ENCODE data around the gene TBC1D1.

The TBC1D1 gene

DNA sequence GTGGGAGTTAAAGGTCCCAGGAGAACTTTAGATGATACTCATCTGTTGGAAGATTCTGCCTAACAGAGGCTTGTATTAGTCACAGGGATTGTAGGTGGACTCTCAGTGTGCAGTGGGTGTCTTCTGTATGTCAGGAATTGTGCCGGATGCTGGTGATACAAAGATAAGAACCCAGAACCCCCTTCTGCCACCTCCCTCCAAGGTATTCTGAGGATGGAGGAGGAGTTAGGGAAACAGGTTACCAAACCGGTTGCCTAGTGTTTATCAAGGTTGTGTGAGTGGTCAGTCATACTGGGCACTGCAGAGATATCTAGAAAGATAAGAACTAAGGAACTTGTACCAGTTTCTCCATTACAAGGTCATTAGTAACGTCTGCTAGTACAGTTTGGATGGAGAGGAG lies 130.9 kb downstream of the TBC1D1 start:
- Histone ChIP-seq H3K4me2 (ENCODE audit: low read length) (no peak overlapping the region), H3K4me1 (ENCODE audit: control insufficient read depth, low read length) (no peaks in the 10 kb centered on the region), H4K20me1 (ENCODE audit: control insufficient read depth, insufficient read depth, low read depth, low read length) (no peaks in the 10 kb centered on the region), H3K79me2 (ENCODE audit: control insufficient read depth, low read length) (peaks cover 34% of the 10 kb centered on the region), H3F3A (ENCODE audit: control insufficient read depth, insufficient read depth) (no peaks in the 10 kb centered on the region), H3K27me3 (ENCODE audit: control insufficient read depth, low read length) (no peaks in the 10 kb centered on the region), H3K36me3 (ENCODE audit: control insufficient read depth, low read length) (peaks cover 93% of the 10 kb centered on the region), H3K27ac (ENCODE audit: low read depth, low read length) (no peak overlapping the region), H3K4me3 (ENCODE audit: low read length) (no peak overlapping the region), H3K9me2 (replicated peaks; ENCODE audit: control insufficient read depth, low read length) (no peaks in the 10 kb centered on the region), H3K9me3 (ENCODE audit: control insufficient read depth, insufficient read depth, low read length) (no peaks in the 10 kb centered on the region)
- TF ChIP-seq, protein P1, sequence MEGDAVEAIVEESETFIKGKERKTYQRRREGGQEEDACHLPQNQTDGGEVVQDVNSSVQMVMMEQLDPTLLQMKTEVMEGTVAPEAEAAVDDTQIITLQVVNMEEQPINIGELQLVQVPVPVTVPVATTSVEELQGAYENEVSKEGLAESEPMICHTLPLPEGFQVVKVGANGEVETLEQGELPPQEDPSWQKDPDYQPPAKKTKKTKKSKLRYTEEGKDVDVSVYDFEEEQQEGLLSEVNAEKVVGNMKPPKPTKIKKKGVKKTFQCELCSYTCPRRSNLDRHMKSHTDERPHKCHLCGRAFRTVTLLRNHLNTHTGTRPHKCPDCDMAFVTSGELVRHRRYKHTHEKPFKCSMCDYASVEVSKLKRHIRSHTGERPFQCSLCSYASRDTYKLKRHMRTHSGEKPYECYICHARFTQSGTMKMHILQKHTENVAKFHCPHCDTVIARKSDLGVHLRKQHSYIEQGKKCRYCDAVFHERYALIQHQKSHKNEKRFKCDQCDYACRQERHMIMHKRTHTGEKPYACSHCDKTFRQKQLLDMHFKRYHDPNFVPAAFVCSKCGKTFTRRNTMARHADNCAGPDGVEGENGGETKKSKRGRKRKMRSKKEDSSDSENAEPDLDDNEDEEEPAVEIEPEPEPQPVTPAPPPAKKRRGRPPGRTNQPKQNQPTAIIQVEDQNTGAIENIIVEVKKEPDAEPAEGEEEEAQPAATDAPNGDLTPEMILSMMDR (IDR thresholded peaks at IDR 0.05; ENCODE audit: low read depth, low read length, poor library complexity, severe bottlenecking) = no peak
- TF ChIP-seq EZH2phosphoT487 (IDR thresholded peaks at IDR 0.05; ENCODE audit: borderline replicate concordance, low read length) = no peak

- no peaks in the 10 kb centered on the region for H3K27me3 ChIP-seq (ENCODE audit: control insufficient read depth, low read length)
- peaks cover 93% of the 10 kb centered on the region for H3K36me3 ChIP-seq (ENCODE audit: control insufficient read depth, low read length)
- TF ChIP-seq, protein P1 (IDR thresholded peaks at IDR 0.05; ENCODE audit: low read depth, low read length, poor library complexity, severe bottlenecking) = no peak
- TF ChIP-seq EZH2phosphoT487 (IDR thresholded peaks at IDR 0.05; ENCODE audit: borderline replicate concordance, low read length) = no peak
Measured at GRCh38 chr4:38023347-38024205, 132.7 kb downstream of the TBC1D1 start.

GRCh38 chr4:38024206-38024509 lies 133.3 kb downstream of the TBC1D1 start:
- Histone ChIP-seq H3K9me3 (ENCODE audit: control insufficient read depth, insufficient read depth, low read length) (no peaks in the 10 kb centered on the region), H3K27ac (ENCODE audit: low read depth, low read length) (no peak overlapping the region), H3F3A (ENCODE audit: control insufficient read depth, insufficient read depth) (no peaks in the 10 kb centered on the region; the same call in 1 of the 2 replicates), H3K4me3 (ENCODE audit: low read length) (no peak overlapping the region), H3K27me3 (ENCODE audit: control insufficient read depth, low read length) (no peaks in the 10 kb centered on the region), H4K20me1 (ENCODE audit: control insufficient read depth, insufficient read depth, low read depth, low read length) (no peaks in the 10 kb centered on the region), H3K79me2 (ENCODE audit: control insufficient read depth, low read length) (peaks cover 17% of the 10 kb centered on the region), H3K4me1 (ENCODE audit: control insufficient read depth, low read length) (no peaks in the 10 kb centered on the region; the same call in 1 of the 2 replicates), H3K36me3 (ENCODE audit: control insufficient read depth, low read length) (peaks cover 95% of the 10 kb centered on the region), H3K4me2 (ENCODE audit: low read length) (no peak overlapping the region), H3K9me2 (replicated peaks; ENCODE audit: control insufficient read depth, low read length) (no peaks in the 10 kb centered on the region)
- no peak for TF ChIP-seq EZH2phosphoT487 (IDR thresholded peaks at IDR 0.05; ENCODE audit: borderline replicate concordance, low read length)
- TF ChIP-seq, protein P1 (IDR thresholded peaks at IDR 0.05; ENCODE audit: low read depth, low read length, poor library complexity, severe bottlenecking) = no peak

More at GRCh38 chr4:38023347-38024205, 132.7 kb downstream of the TBC1D1 start:
- H3K27ac ChIP-seq (ENCODE audit: low read depth, low read length) = no peak overlapping the region
- H3K79me2 ChIP-seq (ENCODE audit: control insufficient read depth, low read length) = peaks cover 20% of the 10 kb centered on the region
- H3K9me2 ChIP-seq (replicated peaks; ENCODE audit: control insufficient read depth, low read length) = no peaks in the 10 kb centered on the region
- no peaks in the 10 kb centered on the region for H4K20me1 ChIP-seq (ENCODE audit: control insufficient read depth, insufficient read depth, low read depth, low read length)
- H3K4me3 ChIP-seq (ENCODE audit: low read length) = no peak overlapping the region
- no peaks in the 10 kb centered on the region for H3K9me3 ChIP-seq (ENCODE audit: control insufficient read depth, insufficient read depth, low read length)
- no peak overlapping the region for H3K4me2 ChIP-seq (ENCODE audit: low read length)
- no peaks in the 10 kb centered on the region for H3K4me1 ChIP-seq (ENCODE audit: control insufficient read depth, low read length)
- no peaks in the 10 kb centered on the region; the same call in 1 of the 2 replicates for H3F3A ChIP-seq (ENCODE audit: control insufficient read depth, insufficient read depth)

Measured in DOHH2 (cell line).